GM20000 (cell line): ENCODE measurements around the gene DHRS7.
"Not testable (repeated sequence)": the region's sequence is repeated elsewhere in the genome, so short reads cannot be mapped to it uniquely, and the experiment has no call there.

ENCODE experiments used
- DNase-seq: peaks from one replicate; pipeline ENCODE4 v3.0.0; 2012; ENCODE audit warnings: low spot score
- TF ChIP-seq, protein P1 (sequence below): IDR thresholded peaks from 2 replicates; pipeline ENCODE4 v1.5.1; 2012; ENCODE audit warnings: mild to moderate bottlenecking, control low read depth; ENCODE audit errors: extremely low read depth, missing control alignments

Gene DHRS7

DNA sequence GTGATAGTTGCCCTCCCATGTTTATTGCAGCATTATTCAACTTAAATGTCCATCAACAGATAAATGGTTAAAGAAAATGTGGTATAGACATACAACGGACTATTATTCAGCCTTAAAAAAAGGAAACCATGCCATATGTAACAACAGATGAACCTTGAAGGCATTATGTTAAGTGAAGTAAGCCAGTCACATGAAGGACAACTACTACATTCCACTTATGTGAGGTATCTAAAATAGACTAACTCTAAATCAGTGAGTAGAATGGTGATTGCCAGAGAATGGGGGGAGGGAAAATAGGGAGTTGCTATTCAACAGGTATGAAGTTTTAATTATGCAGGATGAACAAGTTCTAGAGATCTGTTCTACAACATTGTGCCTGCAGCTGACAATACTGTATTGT, 63.4 kb downstream of the DHRS7 start:
- DNase-seq = no peak

DNA sequence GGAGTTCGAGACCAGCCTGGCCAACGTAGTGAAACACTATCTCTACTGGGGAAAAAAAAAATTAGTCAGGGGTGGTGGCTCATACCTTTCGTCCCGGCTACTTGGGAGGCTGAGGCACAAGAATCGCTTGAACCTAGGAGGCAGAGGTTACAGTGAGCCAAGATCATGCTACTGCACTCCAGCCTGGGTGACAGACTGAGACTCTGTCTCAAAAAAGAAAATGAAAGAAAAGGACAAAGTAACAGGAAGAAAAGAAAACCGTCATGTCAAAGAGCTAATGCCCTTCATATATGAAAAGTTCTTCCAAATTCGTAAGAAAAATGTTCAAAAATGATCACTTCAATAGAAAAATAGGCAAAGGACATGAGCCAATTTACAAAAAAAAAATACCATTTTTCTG, 65.3 kb downstream of the DHRS7 start:
- not testable (repeated sequence) for DNase-seq

More for the DNA sequence above, 63.4 kb downstream of the DHRS7 start:
- TF ChIP-seq, protein P1, sequence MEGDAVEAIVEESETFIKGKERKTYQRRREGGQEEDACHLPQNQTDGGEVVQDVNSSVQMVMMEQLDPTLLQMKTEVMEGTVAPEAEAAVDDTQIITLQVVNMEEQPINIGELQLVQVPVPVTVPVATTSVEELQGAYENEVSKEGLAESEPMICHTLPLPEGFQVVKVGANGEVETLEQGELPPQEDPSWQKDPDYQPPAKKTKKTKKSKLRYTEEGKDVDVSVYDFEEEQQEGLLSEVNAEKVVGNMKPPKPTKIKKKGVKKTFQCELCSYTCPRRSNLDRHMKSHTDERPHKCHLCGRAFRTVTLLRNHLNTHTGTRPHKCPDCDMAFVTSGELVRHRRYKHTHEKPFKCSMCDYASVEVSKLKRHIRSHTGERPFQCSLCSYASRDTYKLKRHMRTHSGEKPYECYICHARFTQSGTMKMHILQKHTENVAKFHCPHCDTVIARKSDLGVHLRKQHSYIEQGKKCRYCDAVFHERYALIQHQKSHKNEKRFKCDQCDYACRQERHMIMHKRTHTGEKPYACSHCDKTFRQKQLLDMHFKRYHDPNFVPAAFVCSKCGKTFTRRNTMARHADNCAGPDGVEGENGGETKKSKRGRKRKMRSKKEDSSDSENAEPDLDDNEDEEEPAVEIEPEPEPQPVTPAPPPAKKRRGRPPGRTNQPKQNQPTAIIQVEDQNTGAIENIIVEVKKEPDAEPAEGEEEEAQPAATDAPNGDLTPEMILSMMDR = no peak

DNA sequence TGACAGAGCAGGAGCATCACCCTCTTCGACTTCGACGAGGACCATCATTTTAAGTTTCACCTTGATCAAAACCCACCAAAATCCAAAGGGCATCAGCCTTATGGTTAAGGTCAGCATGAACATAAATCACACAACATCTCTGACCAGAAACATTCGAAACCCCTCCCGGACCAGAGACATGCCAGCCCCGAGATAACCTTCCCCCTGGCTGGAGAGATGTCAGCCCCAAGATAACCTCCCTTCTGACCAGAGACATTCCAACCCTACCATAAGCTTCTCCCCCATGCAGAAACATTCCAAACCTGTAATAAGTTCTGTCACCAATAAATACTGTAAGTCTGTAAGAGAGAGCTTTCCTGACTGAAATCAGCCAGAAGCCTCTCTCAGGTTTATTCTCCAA, 67.2 kb downstream of the DHRS7 start:
- no peak for DNase-seq
- TF ChIP-seq, protein P1 = no peak

DNA sequence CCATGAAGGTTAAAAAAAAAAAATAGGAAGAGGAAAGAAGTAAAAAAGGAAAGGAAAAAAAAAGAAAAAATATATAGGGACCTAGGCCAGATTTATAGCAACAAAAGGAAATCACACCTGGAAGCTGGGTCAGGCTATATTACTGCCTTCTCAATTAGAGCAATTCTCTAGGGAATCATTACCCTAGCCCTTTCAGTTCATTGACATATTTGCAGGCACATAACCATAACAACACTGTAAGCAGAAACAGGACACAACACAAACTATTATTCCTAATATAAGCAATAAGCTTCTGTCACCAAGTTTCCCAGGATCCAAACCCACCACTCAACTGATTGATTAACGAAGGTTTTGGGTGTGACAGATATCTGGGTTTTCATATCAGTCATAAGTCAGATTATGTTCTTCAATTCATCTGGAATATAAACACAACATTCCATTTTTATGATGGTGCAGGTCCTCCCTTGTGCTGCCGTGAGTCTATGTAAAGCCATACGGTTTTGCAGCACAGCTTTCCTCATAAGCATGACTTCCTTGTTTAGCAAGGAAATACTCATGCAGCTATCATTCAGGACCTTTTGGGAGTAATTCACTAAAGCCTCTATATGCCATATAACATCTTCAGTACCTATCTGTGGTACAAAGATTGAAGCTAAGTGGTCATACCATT, 69.3 kb downstream of the DHRS7 start:
- no peak for DNase-seq
- TF ChIP-seq, protein P1 = no peak

DNA sequence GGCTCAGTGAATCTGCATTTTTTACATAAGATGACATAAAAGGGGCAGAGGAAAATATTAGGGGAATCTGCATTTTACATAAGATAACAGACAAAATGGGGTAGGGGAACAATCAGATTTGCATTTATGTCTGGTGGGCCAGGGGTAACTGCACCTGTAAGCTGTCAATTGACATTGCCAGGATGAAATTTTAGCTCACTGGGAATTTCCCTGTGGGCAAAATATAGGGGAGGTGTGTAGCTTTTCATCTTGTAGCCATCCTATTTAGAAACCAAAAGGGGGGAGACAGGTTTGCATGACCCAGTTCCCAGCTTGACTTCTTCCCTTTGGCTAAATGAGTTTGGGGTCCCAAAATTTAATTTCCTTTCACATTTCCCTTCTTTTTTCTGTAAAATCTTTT, 70.0 kb downstream of the DHRS7 start:
- TF ChIP-seq, protein P1 = no peak
- no peak for DNase-seq

DNA sequence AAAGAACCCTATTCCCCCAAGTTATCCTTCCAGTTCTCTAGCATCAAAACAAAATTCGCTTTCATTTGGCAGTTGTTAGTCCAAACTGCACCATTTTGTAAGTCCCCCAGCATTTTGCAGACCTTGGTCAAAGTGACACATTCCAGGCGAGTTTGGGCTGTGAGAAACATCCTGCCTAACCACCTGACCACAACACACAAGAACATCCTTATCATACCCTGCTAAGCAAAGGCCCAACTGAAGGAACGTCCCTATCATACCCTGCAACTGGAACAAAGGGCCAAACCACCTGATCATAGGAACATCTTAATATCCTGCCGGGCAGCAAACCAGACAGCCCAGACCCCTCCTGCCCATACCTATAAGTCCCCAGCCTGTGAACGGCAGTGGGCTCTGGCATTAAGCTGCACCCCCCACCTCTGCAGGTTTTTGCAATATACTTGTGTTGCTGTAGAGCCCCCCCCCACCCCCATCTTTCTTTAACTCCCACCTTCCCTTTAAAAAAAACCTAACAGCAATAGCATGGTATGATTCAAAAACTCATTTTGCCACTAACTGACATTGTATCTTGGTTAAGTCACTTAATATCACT, 70.8 kb downstream of the DHRS7 start:
- DNase-seq = no peak
- TF ChIP-seq, protein P1 = no peak
